Measurements from ENCODE around the gene HSFX3. TPM values are rescaled to one million over a fixed set of nuclear protein-coding genes. Genes with fewer than 3 reads are reported as not detected.
"Not testable (repeated sequence)": the region's sequence is repeated elsewhere in the genome, so short reads cannot be mapped to it uniquely, and the experiment has no call there.

The HSFX3 gene
- total and polyA plus RNA-seq, 4 experiments from 2014 or later, result not detected

DNA sequence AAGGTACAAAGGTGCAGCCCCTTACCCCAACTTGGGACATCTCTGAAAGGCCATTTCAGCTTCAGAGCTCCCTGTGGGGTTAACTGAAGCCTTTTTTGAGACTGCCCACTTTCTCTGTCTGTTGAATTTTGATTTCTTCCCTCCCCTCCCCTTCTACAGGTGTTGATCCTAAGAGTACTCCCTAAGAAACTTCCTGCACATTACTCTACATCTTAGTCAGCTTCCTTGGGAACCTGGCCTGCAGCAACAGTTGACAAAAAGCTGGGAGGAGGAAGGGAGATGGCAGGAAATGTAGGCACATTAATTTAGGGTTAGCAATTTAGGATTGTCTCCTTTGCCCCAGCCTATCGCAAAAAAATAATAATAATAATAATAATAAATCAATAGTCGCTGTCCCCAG lies 43.4 kb downstream of the HSFX3 start:
- Mint-ChIP-seq H3K27me3 (peaks cover 2 to 3% of the 10 kb centered on the region in 2 donors), H3K27ac (peak overlapping the region in 6 of 7 donors; percentile 45 to 100 (median 98)), H3K4me1 (peaks cover 9 to 28% (median 20%) of the 10 kb centered on the region in 4 donors), H3K9me3 (no peaks in the 10 kb centered on the region), H3K4me3 (peak overlapping the region in 1 of 8 donors; percentile 51), H3K36me3 (peaks cover 4 to 20% of the 10 kb centered on the region in 2 donors)
- H3K9me3 ChIP-seq (ENCODE audit: control insufficient read depth in 1 of 2, low read length in 2 of 2), result no peaks in the 10 kb centered on the region
- ChIA-PET POLR2A (ENCODE audit: partially characterized antibody) (interaction anchor here (1.3 to 4.8 kb wide), 5 partner anchors 8 to 432 kb away, joined by 4 to 112 read pairs (median 13); partner anchors contain the start of genes EOLA1 and EOLA2), CTCF (ENCODE audit: partially characterized antibody) (no interaction called here)
- H3K27me3 ChIP-seq (ENCODE audit: insufficient read depth, low read length), result no peaks in the 10 kb centered on the region
- DNase-seq, result no peak
- H3K36me3 ChIP-seq (ENCODE audit: insufficient read depth, low read length), result peaks cover 9% of the 10 kb centered on the region
- peak overlapping the region; percentile 95 for H3K27ac ChIP-seq (ENCODE audit: low read depth, low read length)
- intact Hi-C loops (cut with micrococcal nuclease), result loop anchor here (5.0 kb wide), 1 partner anchor 321 kb away; no protein-coding TSS in a partner anchor
- H3K4me1 ChIP-seq (ENCODE audit: insufficient read depth, low read length), result peaks cover 27% of the 10 kb centered on the region
- no peak overlapping the region for H3K4me3 ChIP-seq (ENCODE audit: low read length in 2 of 2)

DNA sequence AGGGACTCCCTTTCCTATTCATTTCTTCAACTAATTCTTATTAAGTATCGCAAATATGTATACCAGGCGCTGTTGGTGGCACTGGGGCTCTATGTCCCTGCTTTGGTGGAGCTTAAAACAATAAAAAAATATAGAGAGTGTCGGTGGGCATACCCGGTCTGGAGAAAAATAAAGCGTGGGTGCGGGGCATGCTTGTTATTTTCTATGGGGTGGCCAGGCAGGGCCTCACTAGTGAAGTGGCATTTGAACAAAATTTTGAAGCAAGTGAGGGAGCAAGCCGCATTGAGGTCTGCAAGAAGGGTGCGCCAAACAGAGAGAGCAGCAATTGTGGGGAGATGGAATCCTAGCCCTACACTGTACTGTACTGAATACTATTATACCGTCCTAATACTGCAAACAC lies 44.1 kb downstream of the HSFX3 start:
- H3K4me3 Mint-ChIP-seq, result peak overlapping the region; percentile 52 to 99 (median 96)
- ChIA-PET POLR2A (ENCODE audit: partially characterized antibody) (interaction anchor here (0.6 to 4.8 kb wide), 8 partner anchors 8 to 434 kb away, joined by 3 to 112 read pairs (median 9); partner anchors contain the start of genes EOLA1 and EOLA2), CTCF (ENCODE audit: partially characterized antibody) (interaction anchor here (0.9 to 2.5 kb wide), 3 partner anchors 14 to 34 kb away, joined by 3 to 20 read pairs (median 5); partner anchors contain the start of gene EOLA1)
- H3K27ac ChIP-seq (ENCODE audit: low read depth, low read length), result peak overlapping the region; percentile 95
- peak overlapping the region in 6 of 7 donors; percentile 97 to 100 (median 98) for H3K27ac Mint-ChIP-seq
- no peaks in the 10 kb centered on the region for H3K9me3 Mint-ChIP-seq
- H3K27me3 ChIP-seq (ENCODE audit: insufficient read depth, low read length), result no peaks in the 10 kb centered on the region
- peaks cover 33% of the 10 kb centered on the region for H3K4me1 ChIP-seq (ENCODE audit: insufficient read depth, low read length)
- no peak for DNase-seq
- peak overlapping the region in 1 of 2 donors; percentile 73 for H3K4me3 ChIP-seq (ENCODE audit: low read length in 2 of 2)
- H3K9me3 ChIP-seq (ENCODE audit: control insufficient read depth in 1 of 2, low read length in 2 of 2), result no peaks in the 10 kb centered on the region
- H3K36me3 Mint-ChIP-seq, result peaks cover 5 to 26% of the 10 kb centered on the region in 2 donors
- peaks cover 9 to 33% (median 22%) of the 10 kb centered on the region in 4 donors for H3K4me1 Mint-ChIP-seq
- peaks cover 16% of the 10 kb centered on the region for H3K36me3 ChIP-seq (ENCODE audit: insufficient read depth, low read length)
- H3K27me3 Mint-ChIP-seq, result peaks cover 2 to 3% of the 10 kb centered on the region in 2 donors
- intact Hi-C loops (cut with micrococcal nuclease), result loop anchor here (1.0 to 5.0 kb wide), 2 partner anchors 22 to 322 kb away; no protein-coding TSS in a partner anchor

DNA sequence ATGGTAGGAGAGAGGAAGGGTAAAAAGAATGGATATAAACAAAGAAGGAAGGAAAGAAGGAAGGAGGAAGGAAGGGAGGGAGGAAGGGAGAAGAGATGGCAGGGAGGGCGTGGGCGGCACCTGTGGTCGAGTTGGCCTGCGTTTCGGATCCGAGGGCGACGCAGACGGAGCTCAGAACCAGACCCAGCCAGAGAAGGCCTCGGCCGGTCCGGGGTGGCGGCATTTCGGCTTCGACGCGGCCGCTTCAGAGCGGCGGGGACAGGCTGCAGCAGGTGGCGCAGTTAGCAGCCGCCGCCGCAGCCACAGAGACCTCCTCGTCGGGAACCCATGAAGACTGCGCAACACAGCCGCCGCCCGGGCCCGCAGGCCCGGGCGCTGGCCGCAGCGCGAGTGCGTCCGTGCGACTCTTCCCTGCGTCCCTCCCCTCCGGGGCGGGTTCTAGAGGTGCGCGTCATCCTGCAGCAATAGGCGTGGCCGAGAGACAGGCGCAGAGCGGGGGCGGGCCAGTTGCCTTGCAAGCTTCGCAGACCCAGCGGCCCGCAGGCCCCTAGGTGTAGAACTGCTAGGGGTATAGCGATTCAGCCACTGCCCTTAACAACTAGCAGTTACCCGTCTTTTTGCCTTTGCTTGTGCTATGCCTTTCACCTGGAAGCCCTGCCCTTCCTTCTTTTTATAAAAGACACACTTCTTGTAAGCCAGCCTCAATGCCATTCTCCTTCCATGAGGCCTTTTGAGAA lies 44.6 kb downstream of the HSFX3 start, which contains the start of gene IDS:
TSS of gene IDS (minus strand) at position 392 of the 737 bp plus-strand sequence. CDS start at position 223, 169 bp downstream.
- ChIA-PET POLR2A (ENCODE audit: partially characterized antibody) (interaction anchor here (0.6 to 4.8 kb wide), 11 partner anchors 9 to 1593 kb away, joined by 3 to 112 read pairs (median 4); partner anchors contain the start of genes EOLA1, EOLA2 and FMR1), CTCF (ENCODE audit: partially characterized antibody) (interaction anchor here (0.8 to 2.5 kb wide), 6 partner anchors 14 to 435 kb away, joined by 3 to 20 read pairs (median 3); partner anchors contain the start of gene EOLA1)
- Mint-ChIP-seq H3K4me3 (peak within 1 kb of the TSS; percentile 85 to 99 (median 96)), H3K27me3 (peaks cover 0 to 3% of the 10 kb centered on the region in 2 donors), H3K4me1 (peaks cover 9 to 39% (median 26%) of the 10 kb centered on the region in 4 donors), H3K9me3 (no peaks in the 10 kb centered on the region), H3K36me3 (peaks cover 5 to 32% of the 10 kb centered on the region in 2 donors), H3K27ac (peak within 1 kb of the TSS in 6 of 7 donors; percentile 98 to 100 (median 99))
- Histone ChIP-seq H3K4me1 (ENCODE audit: insufficient read depth, low read length) (peaks cover 37% of the 10 kb centered on the region), H3K9me3 (ENCODE audit: control insufficient read depth in 1 of 2, low read length in 2 of 2) (no peaks in the 10 kb centered on the region), H3K36me3 (ENCODE audit: insufficient read depth, low read length) (peaks cover 21% of the 10 kb centered on the region), H3K27me3 (ENCODE audit: insufficient read depth, low read length) (no peaks in the 10 kb centered on the region), H3K4me3 (ENCODE audit: low read length in 2 of 2) (peak within 1 kb of the TSS; percentile 73 to 84), H3K27ac (ENCODE audit: low read depth, low read length) (peak within 1 kb of the TSS; percentile 95)
- intact Hi-C loops (cut with micrococcal nuclease), result loop anchor here (1.0 to 5.0 kb wide), 3 partner anchors 22 to 322 kb away; no protein-coding TSS in a partner anchor
- DNase-seq, result peak; percentile 81 to 92 (median 87)

DNA sequence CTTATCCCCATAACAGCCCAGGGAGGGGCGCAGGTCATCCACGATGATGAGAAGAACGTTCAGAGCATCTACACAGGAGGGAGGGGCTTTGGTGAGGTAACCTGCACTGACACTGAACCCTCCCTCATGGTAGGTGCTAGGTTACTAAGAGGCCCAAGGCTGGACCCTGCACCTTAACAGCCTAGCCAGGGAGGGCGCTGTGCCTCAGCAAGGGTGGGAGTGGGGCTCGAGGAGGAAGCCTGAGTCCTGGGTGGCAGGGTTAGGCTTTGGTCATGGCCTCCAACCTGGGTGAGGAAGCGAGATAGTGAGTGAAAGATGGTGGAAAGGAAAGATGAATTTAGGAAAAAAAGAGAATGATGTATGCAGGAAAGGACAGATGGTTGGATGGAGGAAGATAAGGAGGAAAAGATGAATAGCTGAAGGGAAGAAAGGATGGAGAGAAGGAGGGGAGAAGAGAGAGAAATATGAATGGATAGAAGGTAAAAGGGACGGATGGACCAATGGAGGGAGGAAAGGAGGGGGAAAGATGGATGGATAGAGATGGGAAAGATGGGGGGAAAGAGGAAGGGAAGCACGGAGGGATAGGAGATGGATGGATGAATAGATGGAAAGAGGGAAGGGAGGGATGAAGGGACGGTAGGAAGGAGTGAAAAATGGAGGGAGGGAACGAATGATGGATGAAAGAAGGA lies 45.4 kb downstream of the HSFX3 start:
- no peaks in the 10 kb centered on the region for H3K9me3 ChIP-seq (ENCODE audit: control insufficient read depth in 1 of 2, low read length in 2 of 2)
- no peaks in the 10 kb centered on the region for H3K27me3 ChIP-seq (ENCODE audit: insufficient read depth, low read length)
- Mint-ChIP-seq H3K9me3 (no peaks in the 10 kb centered on the region), H3K4me1 (peaks cover 13 to 44% (median 27%) of the 10 kb centered on the region in 4 donors), H3K27me3 (peaks cover 0 to 3% of the 10 kb centered on the region in 2 donors), H3K36me3 (peaks cover 5 to 38% of the 10 kb centered on the region in 2 donors), H3K27ac (peak overlapping the region in 6 of 7 donors; percentile 97 to 100 (median 99)), H3K4me3 (peak overlapping the region; percentile 85 to 99 (median 96))
- peak overlapping the region; percentile 73 to 84 for H3K4me3 ChIP-seq (ENCODE audit: low read length in 2 of 2)
- ChIA-PET CTCF (ENCODE audit: partially characterized antibody) (interaction anchor here (0.7 to 2.5 kb wide), 5 partner anchors 20 to 436 kb away, joined by 3 to 20 read pairs (median 3); partner anchors contain the start of gene EOLA1), POLR2A (ENCODE audit: partially characterized antibody) (interaction anchor here (0.6 to 4.8 kb wide), 8 partner anchors 10 to 1593 kb away, joined by 3 to 112 read pairs (median 8); partner anchors contain the start of genes EOLA1, EOLA2 and FMR1)
- H3K36me3 ChIP-seq (ENCODE audit: insufficient read depth, low read length), result peaks cover 24% of the 10 kb centered on the region
- H3K27ac ChIP-seq (ENCODE audit: low read depth, low read length), result peak overlapping the region; percentile 95
- peaks cover 37% of the 10 kb centered on the region for H3K4me1 ChIP-seq (ENCODE audit: insufficient read depth, low read length)
- intact Hi-C loops (cut with micrococcal nuclease), result loop anchor here (1.0 kb wide), 1 partner anchor 36 kb away; no protein-coding TSS in a partner anchor
- peak; percentile 63 to 87 (median 75) for DNase-seq

DNA sequence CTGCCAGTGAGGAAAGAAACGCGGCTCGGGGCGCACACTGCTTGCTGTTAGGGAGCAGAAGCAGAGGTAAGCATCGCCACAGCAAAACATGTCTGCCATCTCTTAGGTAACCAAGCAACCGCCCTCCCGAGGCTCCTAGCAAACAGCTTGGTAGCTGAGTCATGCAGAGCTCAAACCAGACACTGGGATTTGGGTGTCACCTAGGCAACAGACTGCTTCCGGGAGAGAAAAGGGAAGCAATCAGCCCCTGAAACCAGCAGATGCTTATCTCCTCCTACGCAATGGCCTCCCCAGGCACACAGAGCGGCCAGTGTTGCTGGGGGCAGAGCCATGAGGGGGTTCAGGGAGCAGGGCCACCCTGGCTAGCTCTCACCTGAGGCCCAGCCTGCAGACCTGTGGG lies 46.3 kb downstream of the HSFX3 start:
- peak overlapping the region; percentile 95 for H3K27ac ChIP-seq (ENCODE audit: low read depth, low read length)
- peak overlapping the region; percentile 52 to 99 (median 96) for H3K4me3 Mint-ChIP-seq
- peak; percentile 68 to 91 (median 79) for DNase-seq
- H3K27me3 ChIP-seq (ENCODE audit: insufficient read depth, low read length); intact Hi-C loops (cut with micrococcal nuclease); H3K27me3 Mint-ChIP-seq; H3K4me3 ChIP-seq (ENCODE audit: low read length in 2 of 2); H3K9me3 Mint-ChIP-seq; H3K9me3 ChIP-seq (ENCODE audit: control insufficient read depth in 1 of 2, low read length in 2 of 2): not testable (repeated sequence)
- ChIA-PET POLR2A (ENCODE audit: partially characterized antibody) (interaction anchor here (1.4 to 4.8 kb wide), 5 partner anchors 10 to 436 kb away, joined by 4 to 112 read pairs (median 18); partner anchors contain the start of gene EOLA1), CTCF (ENCODE audit: partially characterized antibody) (interaction anchor here (0.7 to 2.5 kb wide), 3 partner anchors 21 to 36 kb away, joined by 3 to 20 read pairs (median 4); partner anchors contain the start of gene EOLA1)
- peaks cover 5 to 48% of the 10 kb centered on the region in 2 donors for H3K36me3 Mint-ChIP-seq
- H3K27ac Mint-ChIP-seq, result peak overlapping the region in 6 of 7 donors; percentile 97 to 100 (median 99)
- H3K36me3 ChIP-seq (ENCODE audit: insufficient read depth, low read length), result peaks cover 27% of the 10 kb centered on the region
- H3K4me1 Mint-ChIP-seq, result peaks cover 13 to 44% (median 27%) of the 10 kb centered on the region in 4 donors
- peaks cover 37% of the 10 kb centered on the region for H3K4me1 ChIP-seq (ENCODE audit: insufficient read depth, low read length)

DNA sequence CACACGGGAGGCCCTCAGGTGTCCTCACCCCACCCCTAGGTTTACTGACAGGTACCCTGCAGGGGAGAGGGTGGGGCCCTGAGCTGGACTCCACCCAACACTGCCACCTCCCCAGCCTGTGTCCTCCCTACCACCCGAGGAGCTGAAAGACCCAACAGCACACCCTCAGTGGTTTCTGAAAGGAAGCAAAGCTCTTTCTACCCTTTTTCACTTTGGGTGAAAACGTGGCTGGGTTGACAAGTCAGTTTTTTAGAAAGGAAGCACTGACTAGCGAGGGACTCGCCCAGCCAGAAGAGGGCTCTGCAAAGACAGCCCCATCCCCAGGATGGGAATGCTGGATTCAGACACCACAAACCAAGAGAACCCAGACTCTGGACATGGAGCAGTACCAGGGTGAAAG lies 46.8 kb downstream of the HSFX3 start:
- Mint-ChIP-seq H3K27ac (peak overlapping the region in 6 of 7 donors; percentile 67 to 80 (median 79)), H3K4me1 (peaks cover 13 to 44% (median 27%) of the 10 kb centered on the region in 4 donors), H3K4me3 (peak overlapping the region in 2 of 8 donors; percentile 9 to 30), H3K36me3 (peaks cover 5 to 53% of the 10 kb centered on the region in 2 donors)
- H3K9me3 Mint-ChIP-seq; H3K4me3 ChIP-seq (ENCODE audit: low read length in 2 of 2); H3K27me3 ChIP-seq (ENCODE audit: insufficient read depth, low read length); intact Hi-C loops (cut with micrococcal nuclease); H3K9me3 ChIP-seq (ENCODE audit: control insufficient read depth in 1 of 2, low read length in 2 of 2); H3K27me3 Mint-ChIP-seq: not testable (repeated sequence)
- ChIA-PET CTCF (ENCODE audit: partially characterized antibody) (interaction anchor here (2.5 kb wide), 1 partner anchor 37 kb away, joined by 20 read pairs; the partner anchor contains the start of gene EOLA1), POLR2A (ENCODE audit: partially characterized antibody) (interaction anchor here (2.7 to 4.8 kb wide), 3 partner anchors 23 to 437 kb away, joined by 18 to 112 read pairs (median 80); partner anchors contain the start of gene EOLA1)
- peaks cover 37% of the 10 kb centered on the region for H3K4me1 ChIP-seq (ENCODE audit: insufficient read depth, low read length)
- peak overlapping the region; percentile 69 for H3K27ac ChIP-seq (ENCODE audit: low read depth, low read length)
- H3K36me3 ChIP-seq (ENCODE audit: insufficient read depth, low read length), result peaks cover 33% of the 10 kb centered on the region
- DNase-seq, result peak in 1 of 5 donors; percentile 31
